ENCODE data around the gene FAM83F. TPM values are rescaled to one million over a fixed set of nuclear protein-coding genes. Genes with fewer than 3 reads are reported as not detected.
A peak's percentile ranks its signal among the peaks of the same experiment; 100 is the strongest.

FAM83F gene
- total and polyA plus RNA-seq, 10 of the 15 experiments (the other 5 are each of a cell fraction or from before 2014, with no cell fraction given): 0.01 to 0.05 (median 0.01) TPM; not detected in 7

GRCh38 chr22:40081662-40082061, 86.9 kb downstream of the FAM83F start:
- H3K9ac ChIP-seq (ENCODE audit: control insufficient read depth, insufficient read depth, low read length): no peak overlapping the region
- POLR2A ChIA-PET: no interaction called here
- CTCF ChIA-PET: no interaction called here
- ATAC-seq: no peak
- no peaks in the 10 kb centered on the region for H3K4me1 ChIP-seq (ENCODE audit: control insufficient read depth, insufficient read depth, low read length)
- no peak for FAIRE-seq
- SMC1A ChIA-PET (ENCODE audit: uncharacterized antibody, unreplicated experiment): interaction anchor here (0.9 kb wide), 1 partner anchor 11 kb away, joined by 4 read pairs; no protein-coding TSS in a partner anchor
- no peak overlapping the region for H2AFZ ChIP-seq (ENCODE audit: control insufficient read depth, low read depth, low read length)
- H3K27ac ChIP-seq (ENCODE audit: control insufficient read depth, insufficient read depth): no peak overlapping the region
- no peaks in the 10 kb centered on the region; the same call in 1 of the 2 replicates for H4K20me1 ChIP-seq (ENCODE audit: control insufficient read depth, insufficient read depth)
- H3K9me3 ChIP-seq (replicated peaks; ENCODE audit: control insufficient read depth, insufficient read depth, low read length): no peaks in the 10 kb centered on the region
- no peaks in the 10 kb centered on the region for H3K27me3 ChIP-seq (replicated peaks in 1 of 2; ENCODE audit: control insufficient read depth in 2 of 2, insufficient read depth in 2 of 2, low read length in 1 of 2)
- DNase-seq (ENCODE audit: low read depth, low spot score): no peak
- RAD21 ChIA-PET (ENCODE audit: unreplicated experiment): no interaction called here
- H3K79me2 ChIP-seq (ENCODE audit: control insufficient read depth, insufficient read depth, low read length): no peaks in the 10 kb centered on the region
- no peak overlapping the region for H3K4me3 ChIP-seq
- in situ Hi-C loops (cut with MboI): no loop called here
- intact Hi-C loops (cut with micrococcal nuclease; ENCODE audit: unreplicated experiment): no loop called here
- BruUV-seq (replicated peaks): TSS peak; percentile 24
- WGBS (ENCODE audit: insufficient coverage, insufficient replicate concordance, low lambda C conversion rate, missing lambda C conversion rate): 77% methylated on average over 5 of the region's 5 CpGs
- no peaks in the 10 kb centered on the region for H3K36me3 ChIP-seq (ENCODE audit: control insufficient read depth in 2 of 2, insufficient read depth in 2 of 2, low read length in 1 of 2)
- H3K4me2 ChIP-seq (ENCODE audit: control insufficient read depth, insufficient read depth): no peak overlapping the region
- TF ChIP-seq HDAC6 (IDR thresholded peaks at IDR 0.05; ENCODE audit: unreplicated experiment) (no peak), HCFC1 (IDR thresholded peaks at IDR 0.05; ENCODE audit: low read length) (no peak), MTA2 (IDR thresholded peaks at IDR 0.05; ENCODE audit: low read depth) (no peak), EED (IDR thresholded peaks at IDR 0.05; ENCODE audit: low read depth) (no peak), MEF2B (IDR thresholded peaks at IDR 0.05; ENCODE audit: partially characterized antibody, poor library complexity, severe bottlenecking) (no peak), NFXL1 (IDR thresholded peaks at IDR 0.05; ENCODE audit: borderline replicate concordance) (no peak), FOXM1 (IDR thresholded peaks at IDR 0.05; ENCODE audit: low read depth, low read length) (no peak), BHLHE40 (IDR thresholded peaks at IDR 0.05; ENCODE audit: borderline replicate concordance in 1 of 2, low read depth in 2 of 2, low read length in 1 of 2) (no peak), BMI1 (IDR thresholded peaks at IDR 0.05; ENCODE audit: borderline replicate concordance) (no peak), BCLAF1 (IDR thresholded peaks at IDR 0.05) (no peak), PML (IDR thresholded peaks at IDR 0.05; ENCODE audit: low read length) (no peak), RAD21 (IDR thresholded peaks at IDR 0.05; ENCODE audit: insufficient read depth, low read depth, low read length) (no peak), MEF2A (IDR thresholded peaks at IDR 0.05; ENCODE audit: insufficient read depth, low read depth, low read length) (no peak), RELB (IDR thresholded peaks at IDR 0.05; ENCODE audit: low read depth) (no peak), ASH2L (IDR thresholded peaks at IDR 0.05; ENCODE audit: borderline replicate concordance, low read depth) (no peak), TCF3 (IDR thresholded peaks at IDR 0.05; ENCODE audit: borderline replicate concordance, insufficient read depth, low read depth, low read length) (no peak), USF2 (IDR thresholded peaks at IDR 0.05; ENCODE audit: borderline replicate concordance, low read depth, low read length) (no peak)

All from GM12878 (cell line).